Progenitor cell of endocrine pancreas (in vitro differentiated cells): ENCODE data around the gene RAPGEF2. TPM values are rescaled to one million over a fixed set of nuclear protein-coding genes. Genes with fewer than 3 reads are reported as not detected.
A peak's percentile ranks its signal among the peaks of the same experiment; 100 is the strongest.

Experiments
- DNase-seq: peaks from one replicate; pipeline ENCODE4 v3.0.0; 2021; ENCODE audit warnings: low spot score; ENCODE audit not compliant: unreplicated experiment
- H3K27ac Mint-ChIP-seq: 2 replicates; pipeline ENCODE4 v1.8.0; 2021; ENCODE audit warnings: mild to moderate bottlenecking, moderate library complexity, mixed read lengths
- H3K27me3 Mint-ChIP-seq: 2 replicates; pipeline ENCODE4 v1.8.0; 2021; ENCODE audit warnings: mixed read lengths
- H3K36me3 Mint-ChIP-seq: 2 replicates; pipeline ENCODE4 v1.8.0; 2022; ENCODE audit warnings: mixed read lengths; ENCODE audit not compliant: insufficient read depth
- H3K4me1 Mint-ChIP-seq: 2 replicates; pipeline ENCODE4 v1.8.0; 2021; ENCODE audit warnings: low read depth, mixed read lengths
- H3K4me3 Mint-ChIP-seq: 2 replicates; pipeline ENCODE4 v1.8.0; 2021; ENCODE audit warnings: low read depth, mild to moderate bottlenecking, moderate library complexity, mixed read lengths
- H3K9me3 Mint-ChIP-seq: 2 replicates; pipeline ENCODE4 v1.8.0; 2021; ENCODE audit warnings: low read depth, mixed read lengths
- total RNA-seq: library from RNA; stranded (reverse); gene quantifications from 2 replicates; pipeline ENCODE4 v1.2.1, GENCODE V29; 2021
- TF ChIP-seq, protein P1 (sequence below): fragments of 200-600 bp; sonication (generic); IDR thresholded peaks from one replicate; pipeline ENCODE4 v1.5.0; 2021; ENCODE audit warnings: antibody characterized with exemption, mild to moderate bottlenecking; ENCODE audit not compliant: unreplicated experiment

Gene RAPGEF2
- total RNA-seq, 1 donor from 2014 or later = 68.9 TPM

- DNase-seq = no peak
- H3K36me3 Mint-ChIP-seq = peaks cover 13% of the 10 kb centered on the region
- TF ChIP-seq, protein P1, sequence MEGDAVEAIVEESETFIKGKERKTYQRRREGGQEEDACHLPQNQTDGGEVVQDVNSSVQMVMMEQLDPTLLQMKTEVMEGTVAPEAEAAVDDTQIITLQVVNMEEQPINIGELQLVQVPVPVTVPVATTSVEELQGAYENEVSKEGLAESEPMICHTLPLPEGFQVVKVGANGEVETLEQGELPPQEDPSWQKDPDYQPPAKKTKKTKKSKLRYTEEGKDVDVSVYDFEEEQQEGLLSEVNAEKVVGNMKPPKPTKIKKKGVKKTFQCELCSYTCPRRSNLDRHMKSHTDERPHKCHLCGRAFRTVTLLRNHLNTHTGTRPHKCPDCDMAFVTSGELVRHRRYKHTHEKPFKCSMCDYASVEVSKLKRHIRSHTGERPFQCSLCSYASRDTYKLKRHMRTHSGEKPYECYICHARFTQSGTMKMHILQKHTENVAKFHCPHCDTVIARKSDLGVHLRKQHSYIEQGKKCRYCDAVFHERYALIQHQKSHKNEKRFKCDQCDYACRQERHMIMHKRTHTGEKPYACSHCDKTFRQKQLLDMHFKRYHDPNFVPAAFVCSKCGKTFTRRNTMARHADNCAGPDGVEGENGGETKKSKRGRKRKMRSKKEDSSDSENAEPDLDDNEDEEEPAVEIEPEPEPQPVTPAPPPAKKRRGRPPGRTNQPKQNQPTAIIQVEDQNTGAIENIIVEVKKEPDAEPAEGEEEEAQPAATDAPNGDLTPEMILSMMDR = no peak
- no peak overlapping the region for H3K4me3 Mint-ChIP-seq
- H3K9me3 Mint-ChIP-seq = peaks cover 22% of the 10 kb centered on the region
- H3K27ac Mint-ChIP-seq = peak overlapping the region; percentile 94
- peaks cover 47% of the 10 kb centered on the region for H3K4me1 Mint-ChIP-seq
- H3K27me3 Mint-ChIP-seq = no peaks in the 10 kb centered on the region
Observed at GRCh38 chr4:159227378-159227777, 124.5 kb downstream of the RAPGEF2 start.

GRCh38 chr4:159227984-159228383 is 125.1 kb downstream of the RAPGEF2 start:
- peak overlapping the region; percentile 33 for H3K4me3 Mint-ChIP-seq
- peak; percentile 14 for DNase-seq
- peaks cover 45% of the 10 kb centered on the region for H3K4me1 Mint-ChIP-seq
- peaks cover 22% of the 10 kb centered on the region for H3K9me3 Mint-ChIP-seq
- TF ChIP-seq, protein P1 = no peak
- no peaks in the 10 kb centered on the region for H3K27me3 Mint-ChIP-seq
- H3K36me3 Mint-ChIP-seq = peaks cover 14% of the 10 kb centered on the region
- peak overlapping the region; percentile 94 for H3K27ac Mint-ChIP-seq

DNA sequence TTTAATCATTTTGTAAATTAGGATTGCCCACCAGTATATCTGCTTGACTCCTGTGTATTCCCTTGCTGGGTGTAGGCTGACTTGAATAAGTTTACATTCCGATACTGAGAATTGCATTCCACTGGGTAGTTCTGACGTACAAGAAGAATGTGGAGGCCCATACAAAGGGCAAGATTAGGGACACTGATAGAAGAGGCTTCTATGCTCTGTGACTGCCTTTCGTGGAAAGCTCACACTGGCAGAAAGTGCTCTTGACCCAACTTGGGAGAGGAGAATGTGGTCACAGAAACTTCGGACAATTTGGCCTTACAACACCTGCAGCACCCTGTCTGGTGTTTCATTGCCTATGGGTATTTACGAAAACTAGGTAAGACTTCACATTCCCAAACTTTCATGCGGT is 126.3 kb downstream of the RAPGEF2 start:
- Mint-ChIP-seq H3K4me3 (peak overlapping the region; percentile 39), H3K27me3 (no peaks in the 10 kb centered on the region), H3K9me3 (peaks cover 28% of the 10 kb centered on the region), H3K4me1 (peaks cover 45% of the 10 kb centered on the region), H3K36me3 (peaks cover 18% of the 10 kb centered on the region), H3K27ac (peak overlapping the region; percentile 97)
- TF ChIP-seq, protein P1 = no peak
- no peak for DNase-seq

DNA sequence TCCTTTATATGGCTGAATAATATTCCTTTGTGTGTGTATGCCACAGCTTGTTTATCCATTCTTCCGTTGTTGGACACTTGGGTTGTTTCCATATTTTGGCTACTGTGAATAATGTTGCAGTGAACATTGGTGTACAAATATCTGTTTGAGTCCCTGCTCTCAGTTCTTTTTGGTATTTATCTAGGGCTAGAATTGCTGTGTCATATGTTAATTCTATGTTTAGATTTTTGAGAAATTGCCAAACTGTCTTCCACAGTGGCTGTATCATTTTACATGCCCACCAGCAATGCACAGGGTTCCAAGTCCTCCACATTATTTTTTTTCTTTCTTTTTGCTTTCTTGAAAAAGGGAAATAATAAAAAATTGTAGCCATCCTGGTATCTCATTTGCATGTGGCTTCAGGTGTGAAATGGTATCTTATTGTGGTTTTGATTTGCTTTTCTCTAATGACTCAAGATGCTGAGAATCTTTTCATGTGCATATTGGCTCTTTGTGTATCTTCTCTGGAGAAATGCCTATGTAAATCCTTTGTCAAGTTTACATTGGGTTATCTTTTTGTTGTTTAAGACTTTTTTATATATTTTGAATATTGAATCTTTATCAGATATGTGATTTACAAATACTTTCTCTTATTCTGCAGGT is 129.7 kb downstream of the RAPGEF2 start:
- Mint-ChIP-seq H3K4me1 (peaks cover 24% of the 10 kb centered on the region), H3K4me3 (no peak overlapping the region), H3K9me3 (peaks cover 16% of the 10 kb centered on the region), H3K36me3 (peaks cover 13% of the 10 kb centered on the region), H3K27ac (peak overlapping the region; percentile 65), H3K27me3 (no peaks in the 10 kb centered on the region)
- DNase-seq = no peak
- TF ChIP-seq, protein P1 = no peak

GRCh38 chr4:159235779-159236368 is 133.0 kb downstream of the RAPGEF2 start:
- peak overlapping the region; percentile 33 for H3K27ac Mint-ChIP-seq
- H3K9me3 Mint-ChIP-seq = peaks cover 16% of the 10 kb centered on the region
- TF ChIP-seq, protein P1 = no peak
- H3K4me3 Mint-ChIP-seq = no peak overlapping the region
- no peaks in the 10 kb centered on the region for H3K4me1 Mint-ChIP-seq
- H3K27me3 Mint-ChIP-seq = no peaks in the 10 kb centered on the region
- H3K36me3 Mint-ChIP-seq = peaks cover 13% of the 10 kb centered on the region
- DNase-seq = no peak
